ENCODE measurements around the gene LDB2.

- no peak for TF ChIP-seq CTCF (IDR thresholded peaks at IDR 0.05)
- TF ChIP-seq POLR2AphosphoS5 (IDR thresholded peaks at IDR 0.05), result no peak
Observed at GRCh38 chr4:16667464-16667863, 231.0 kb downstream of the LDB2 start.

Data from breast epithelium (tissue), 3 donors.